CD4-positive, alpha-beta T cell treated with Interferon alpha-2 for 1 hour (primary cell): Measurements from ENCODE around the gene F7.
"Not testable (repeated sequence)": the region's sequence is repeated elsewhere in the genome, so short reads cannot be mapped to it uniquely, and the experiment has no call there.

Experiments
- DNase-seq, 2 donors: peaks; one replicate each; pipeline ENCODE4 v3.0.0-alpha.2; 2020 to 2022

Gene F7

DNA sequence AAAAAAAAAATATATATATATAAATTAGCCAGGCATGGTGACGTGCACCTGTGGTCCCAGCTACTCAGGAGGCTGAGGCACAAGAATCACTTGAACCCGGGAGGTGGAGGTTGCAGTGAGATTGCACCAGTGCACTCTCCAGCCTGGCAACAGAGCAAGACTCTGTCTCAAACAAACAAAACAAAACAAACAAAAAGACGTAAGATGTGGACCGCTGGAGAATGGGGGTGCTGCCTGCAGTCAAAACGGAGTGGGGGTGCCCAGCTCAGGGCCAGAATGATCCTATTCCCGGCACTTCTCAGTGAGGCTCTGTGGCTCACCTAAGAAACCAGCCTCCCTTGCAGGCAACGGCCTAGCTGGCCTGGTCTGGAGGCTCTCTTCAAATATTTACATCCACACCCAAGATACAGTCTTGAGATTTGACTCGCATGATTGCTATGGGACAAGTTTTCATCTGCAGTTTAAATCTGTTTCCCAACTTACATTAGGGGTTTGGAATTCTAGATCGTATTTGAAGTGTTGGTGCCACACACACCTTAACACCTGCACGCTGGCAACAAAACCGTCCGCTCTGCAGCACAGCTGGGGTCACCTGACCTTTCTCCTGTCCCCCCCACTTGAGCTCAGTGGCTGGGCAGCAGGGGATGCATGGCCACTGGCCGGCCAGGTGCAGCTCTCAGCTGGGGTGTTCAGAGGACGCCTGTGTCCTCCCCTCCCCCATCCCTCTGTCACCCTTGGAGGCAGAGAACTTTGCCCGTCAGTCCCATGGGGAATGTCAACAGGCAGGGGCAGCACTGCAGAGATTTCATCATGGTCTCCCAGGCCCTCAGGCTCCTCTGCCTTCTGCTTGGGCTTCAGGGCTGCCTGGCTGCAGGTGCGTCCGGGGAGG, at the start of gene F7:
Gene F7, plus strand, starts transcription at position 760 of the 889 bp plus-strand sequence. Its CDS starts 51 bp downstream, at position 811.
- DNase-seq = no peak

DNA sequence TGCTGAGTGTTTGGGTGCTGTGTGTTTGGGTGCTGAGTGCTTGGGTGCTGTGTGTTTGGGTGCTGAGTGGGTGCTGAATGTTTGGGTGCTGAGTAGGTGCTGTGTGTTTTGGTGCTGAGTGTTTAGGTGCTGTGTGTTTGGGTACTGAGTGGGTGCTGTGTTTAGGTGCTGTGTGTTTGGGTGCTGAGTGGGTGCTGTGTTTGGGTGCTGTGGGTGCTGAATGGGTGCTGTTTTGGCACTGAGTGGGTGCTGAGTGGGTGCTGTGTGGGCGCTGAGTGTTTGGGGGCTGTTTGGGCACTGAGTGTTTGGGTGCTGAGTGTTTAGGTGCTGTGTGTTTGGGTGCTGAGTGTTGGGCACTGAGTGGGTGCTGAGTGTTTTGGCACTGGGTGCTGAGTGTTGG, 48.5 kb upstream of the F7 start:
- no peak for DNase-seq

DNA sequence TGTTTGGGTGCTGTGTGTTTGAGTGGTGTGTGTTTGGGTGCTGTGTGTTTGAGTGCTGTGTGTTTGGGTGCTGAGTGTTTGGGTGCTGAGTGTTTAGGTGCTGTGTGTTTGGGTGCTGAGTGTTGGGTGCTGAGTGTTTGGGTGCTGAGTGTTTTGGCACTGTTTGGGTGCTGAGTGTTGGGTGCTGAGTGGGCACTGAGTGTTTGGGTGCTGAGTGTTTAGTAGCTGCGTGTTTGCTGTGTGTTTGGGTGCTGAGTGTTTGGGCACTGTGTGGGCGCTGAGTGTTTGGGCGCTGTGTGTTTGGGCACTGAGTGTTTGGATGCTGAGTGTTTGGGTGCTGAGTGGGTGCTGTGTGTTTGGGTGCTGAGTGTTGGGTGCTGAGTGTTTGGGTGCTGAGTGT, 48.0 kb upstream of the F7 start:
- not testable (repeated sequence) for DNase-seq

DNA sequence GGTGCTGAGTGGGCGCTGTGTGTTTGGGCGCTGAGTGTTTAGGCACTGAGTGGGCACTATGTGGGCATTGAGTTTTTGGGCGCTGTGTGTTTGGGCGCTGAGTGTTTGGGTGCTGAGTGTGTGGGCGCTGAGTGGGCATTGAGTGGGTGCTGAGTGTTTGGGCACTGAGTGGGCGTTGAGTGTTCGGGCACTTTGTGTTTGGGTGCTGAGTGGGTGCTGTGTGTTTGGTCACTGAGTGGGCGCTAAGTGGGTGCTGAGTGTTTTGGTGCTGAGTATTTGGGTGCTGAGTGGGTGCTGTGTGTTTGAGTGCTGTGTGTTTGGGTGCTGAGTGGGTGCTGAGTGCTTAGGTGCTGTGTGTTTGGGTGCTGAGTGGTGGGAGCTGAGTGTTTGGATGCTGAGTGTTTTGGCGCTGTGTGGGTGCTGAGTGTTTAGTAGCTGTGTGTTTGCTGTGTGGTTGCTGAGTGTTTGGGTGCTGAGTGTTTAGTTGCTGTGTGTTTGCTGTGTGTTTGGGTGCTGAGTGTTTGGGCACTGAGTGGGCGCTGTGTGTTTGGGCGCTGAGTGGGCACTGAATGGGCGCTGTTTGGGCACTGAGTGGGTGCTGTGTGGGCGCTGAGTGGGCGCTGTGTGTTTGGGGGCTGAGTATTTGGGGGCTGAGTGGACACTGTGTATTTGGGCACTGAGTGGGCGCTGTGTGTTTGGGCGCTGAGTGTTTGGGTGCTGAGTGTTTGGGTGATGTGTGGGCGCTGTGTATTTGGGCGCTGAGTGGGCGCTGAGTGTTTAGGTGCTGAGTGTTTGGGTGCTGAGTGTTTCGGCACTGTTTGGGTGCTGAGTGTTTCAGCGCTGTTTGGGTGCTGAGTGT, 47.2 kb upstream of the F7 start:
- DNase-seq = no peak

DNA sequence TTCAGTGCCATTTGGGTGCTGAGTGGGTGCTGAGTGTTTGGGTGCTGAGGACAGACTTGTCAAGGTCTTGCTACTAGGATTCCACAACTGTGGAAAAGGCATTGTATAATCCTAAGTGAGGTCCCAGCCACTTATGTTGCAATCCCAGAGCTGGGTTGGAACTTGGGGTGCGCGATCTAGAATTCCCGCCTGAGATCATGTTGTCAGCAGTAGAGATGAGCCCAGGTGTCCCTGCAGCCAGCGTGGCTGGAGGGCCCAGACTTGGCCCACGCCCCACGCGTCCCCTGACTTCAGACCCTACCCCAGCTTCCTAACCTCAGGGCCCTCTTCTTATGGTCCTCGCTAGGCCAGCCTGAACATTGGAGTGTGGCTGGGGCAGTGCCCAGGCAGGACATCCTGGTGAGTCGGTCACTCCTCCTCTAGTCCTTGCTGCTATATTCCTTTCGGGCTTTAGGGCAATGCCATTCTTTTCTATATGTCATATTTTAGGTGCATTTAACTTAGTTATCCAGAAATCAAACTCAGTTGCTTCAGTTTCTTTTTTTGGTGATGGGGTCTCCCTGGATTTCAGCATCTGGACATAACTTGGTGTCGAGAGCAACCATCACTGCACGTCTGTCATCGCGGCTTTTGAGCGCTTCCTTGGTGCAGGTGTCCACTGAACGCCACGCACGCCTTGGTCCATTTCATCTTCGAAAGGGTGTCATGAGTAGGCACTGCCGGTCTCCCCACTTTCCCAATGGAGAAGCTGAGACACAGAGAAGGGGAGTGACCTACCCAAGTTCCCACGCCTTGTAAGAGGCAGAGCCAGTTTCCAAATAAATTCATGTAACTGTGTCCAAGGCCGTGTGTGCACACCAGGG, 46.4 kb upstream of the F7 start:
- DNase-seq = no peak

DNA sequence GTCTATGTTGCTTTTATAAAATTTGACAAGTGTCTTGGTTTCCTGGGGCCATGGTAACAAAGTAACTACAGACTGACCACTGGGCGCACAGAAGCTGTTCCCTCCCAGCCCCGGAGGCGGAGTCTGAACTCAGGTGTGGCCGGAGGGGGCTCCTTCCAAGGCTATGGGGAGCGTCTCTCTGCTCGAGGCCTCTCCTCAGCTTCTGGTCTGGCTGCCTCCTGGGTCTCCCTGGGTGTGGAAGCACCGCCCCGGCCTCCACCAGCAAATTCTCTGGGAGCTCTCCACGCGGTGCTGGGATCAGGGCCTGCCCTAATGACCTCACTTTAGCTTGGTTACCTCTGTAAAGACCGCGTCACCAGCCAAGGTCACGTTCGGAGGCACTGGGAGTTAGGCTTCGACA, 45.7 kb upstream of the F7 start:
- no peak for DNase-seq

DNA sequence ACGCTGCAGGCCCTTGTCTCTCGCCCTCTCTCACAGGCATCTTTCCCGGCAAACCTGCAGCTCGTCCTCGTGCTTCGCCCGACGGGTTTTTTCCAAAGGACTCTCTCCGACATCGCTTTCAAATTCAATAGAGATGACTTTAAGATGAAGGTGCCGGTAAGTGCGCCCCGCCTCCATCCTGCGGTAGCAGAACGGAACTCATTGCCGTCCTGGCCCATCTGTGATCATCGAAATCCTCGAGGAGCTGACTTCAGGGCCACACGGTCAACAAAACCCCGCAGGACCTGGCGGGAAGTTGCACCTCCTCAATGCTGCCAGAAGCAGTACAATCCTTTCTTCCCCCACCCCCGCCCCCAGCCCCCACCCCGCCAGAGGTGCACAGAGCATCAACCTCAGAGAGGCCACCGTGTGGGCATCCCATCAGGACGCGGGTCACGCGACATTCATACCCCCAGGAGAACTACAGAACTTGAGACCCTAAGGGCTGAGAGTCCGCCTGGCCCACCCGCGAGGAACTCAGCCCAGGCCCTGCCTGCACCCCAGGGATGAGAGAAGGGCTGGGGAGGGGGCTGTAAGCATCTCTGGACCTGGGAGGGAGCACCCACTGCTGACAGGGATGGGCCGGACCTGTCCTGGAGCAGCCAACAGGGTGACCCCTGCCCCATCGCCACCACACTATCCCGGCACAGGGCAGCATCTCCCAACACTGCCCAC, 44.9 kb upstream of the F7 start:
- no peak for DNase-seq

DNA sequence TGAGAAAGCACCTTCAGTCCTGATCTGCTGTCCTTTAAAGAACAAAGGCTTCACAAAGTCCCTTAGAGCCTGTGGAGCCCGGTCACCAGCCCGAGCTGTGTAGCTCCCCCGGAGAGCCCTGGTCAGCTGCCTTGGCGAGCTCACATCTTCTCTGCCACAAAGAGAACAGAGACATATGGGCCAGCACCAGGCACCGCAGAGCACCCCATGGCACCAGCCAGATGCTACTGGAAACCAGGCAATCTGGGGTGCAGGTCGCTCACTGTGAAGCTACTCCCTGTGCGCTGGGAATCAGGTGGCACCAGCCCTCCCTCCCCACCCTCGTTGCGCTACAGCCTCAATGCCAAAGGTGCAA, 44.3 kb upstream of the F7 start:
- no peak for DNase-seq

DNA sequence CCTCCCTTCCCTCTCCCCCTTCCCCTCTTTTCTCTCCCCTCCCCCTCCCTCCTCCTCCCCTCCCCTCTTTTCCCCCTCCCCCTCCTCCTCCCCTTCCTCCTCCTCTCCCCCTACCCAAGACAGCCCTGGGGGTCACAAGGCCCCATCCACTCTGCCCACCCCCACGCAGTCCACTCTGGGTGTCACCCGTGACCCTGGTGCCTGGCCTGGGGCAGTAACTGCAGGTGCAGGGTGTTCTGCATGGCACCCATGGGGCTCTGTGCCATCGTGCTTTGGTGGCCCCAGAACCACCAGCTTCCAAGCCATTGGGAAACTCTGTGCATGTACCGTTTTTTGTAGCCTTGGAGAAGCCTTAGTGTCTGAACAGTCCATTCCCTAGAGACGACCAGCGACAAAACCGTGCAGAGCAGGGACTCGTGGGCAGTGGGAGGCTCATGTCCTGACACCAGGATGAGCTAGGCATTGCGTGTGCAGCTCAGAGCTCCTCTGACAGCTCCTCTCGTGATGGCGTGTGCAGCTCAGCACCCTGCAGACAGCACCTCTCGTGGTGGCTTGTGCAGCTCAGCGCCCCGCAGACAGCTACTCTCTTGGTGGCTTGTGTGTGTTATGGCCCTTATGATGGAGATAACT, 43.7 kb upstream of the F7 start:
- no peak for DNase-seq

DNA sequence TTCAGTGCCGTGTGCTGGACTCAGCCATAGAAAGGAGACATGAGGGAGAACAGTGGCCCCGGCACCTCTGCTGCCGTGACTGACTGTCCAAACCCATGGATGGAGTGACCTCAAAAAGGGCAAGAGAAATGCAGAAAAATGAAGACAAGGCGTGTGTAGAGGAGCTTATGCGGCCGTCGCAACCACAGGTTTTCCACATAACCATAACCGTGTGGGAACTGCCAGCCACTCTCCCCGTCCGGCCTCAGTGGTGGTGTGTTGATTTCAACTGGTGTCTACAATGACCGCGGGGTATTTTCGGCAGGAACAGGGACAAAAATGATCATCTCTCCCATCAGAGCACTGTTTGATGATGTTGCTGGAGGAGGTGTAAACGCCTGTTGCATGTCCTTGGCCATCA, 42.9 kb upstream of the F7 start:
- no peak for DNase-seq

DNA sequence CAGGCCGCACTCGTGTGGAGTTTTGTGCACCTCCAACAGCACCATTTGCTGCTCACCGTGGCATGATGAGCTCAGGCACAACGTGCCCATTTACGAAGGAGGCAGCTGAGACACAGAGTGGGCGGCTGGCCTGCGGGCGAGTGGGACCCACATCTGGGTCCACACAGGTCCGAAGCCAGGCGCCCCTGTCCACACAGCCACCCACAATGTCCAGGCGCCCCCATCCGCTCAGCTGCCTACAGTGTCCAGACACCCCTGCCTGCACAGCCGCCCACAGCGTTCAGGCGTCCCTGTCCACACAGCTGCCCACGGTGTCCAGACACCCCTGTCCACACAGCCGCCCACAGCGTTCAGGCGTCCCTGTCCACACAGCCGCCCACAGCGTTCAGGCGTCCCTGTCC, 42.5 kb upstream of the F7 start:
- no peak for DNase-seq

DNA sequence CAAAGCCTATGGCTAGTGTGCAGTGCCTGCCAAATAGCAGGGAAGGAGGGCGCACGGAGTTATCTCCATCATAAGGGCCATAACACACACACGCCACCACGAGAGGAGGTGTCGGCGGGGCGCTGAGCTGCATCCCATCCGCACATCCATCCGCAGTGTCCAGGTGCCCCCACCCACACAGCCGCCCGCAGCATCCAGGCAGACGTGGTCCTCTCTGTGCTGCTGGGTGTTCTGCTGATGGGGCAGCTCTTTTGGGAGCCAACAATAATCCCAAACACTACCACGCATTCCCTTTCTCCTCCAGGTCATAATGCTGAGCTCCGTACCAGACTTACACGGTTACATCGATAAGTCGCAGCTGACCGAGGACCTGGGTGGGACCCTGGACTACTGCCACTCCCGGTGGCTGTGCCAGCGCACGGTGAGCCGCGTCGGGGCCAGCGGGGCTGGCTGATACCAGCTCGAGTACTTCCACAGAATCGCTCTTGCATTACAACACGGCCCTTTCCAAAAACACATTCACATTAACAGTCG, 41.5 kb upstream of the F7 start:
- DNase-seq = no peak

DNA sequence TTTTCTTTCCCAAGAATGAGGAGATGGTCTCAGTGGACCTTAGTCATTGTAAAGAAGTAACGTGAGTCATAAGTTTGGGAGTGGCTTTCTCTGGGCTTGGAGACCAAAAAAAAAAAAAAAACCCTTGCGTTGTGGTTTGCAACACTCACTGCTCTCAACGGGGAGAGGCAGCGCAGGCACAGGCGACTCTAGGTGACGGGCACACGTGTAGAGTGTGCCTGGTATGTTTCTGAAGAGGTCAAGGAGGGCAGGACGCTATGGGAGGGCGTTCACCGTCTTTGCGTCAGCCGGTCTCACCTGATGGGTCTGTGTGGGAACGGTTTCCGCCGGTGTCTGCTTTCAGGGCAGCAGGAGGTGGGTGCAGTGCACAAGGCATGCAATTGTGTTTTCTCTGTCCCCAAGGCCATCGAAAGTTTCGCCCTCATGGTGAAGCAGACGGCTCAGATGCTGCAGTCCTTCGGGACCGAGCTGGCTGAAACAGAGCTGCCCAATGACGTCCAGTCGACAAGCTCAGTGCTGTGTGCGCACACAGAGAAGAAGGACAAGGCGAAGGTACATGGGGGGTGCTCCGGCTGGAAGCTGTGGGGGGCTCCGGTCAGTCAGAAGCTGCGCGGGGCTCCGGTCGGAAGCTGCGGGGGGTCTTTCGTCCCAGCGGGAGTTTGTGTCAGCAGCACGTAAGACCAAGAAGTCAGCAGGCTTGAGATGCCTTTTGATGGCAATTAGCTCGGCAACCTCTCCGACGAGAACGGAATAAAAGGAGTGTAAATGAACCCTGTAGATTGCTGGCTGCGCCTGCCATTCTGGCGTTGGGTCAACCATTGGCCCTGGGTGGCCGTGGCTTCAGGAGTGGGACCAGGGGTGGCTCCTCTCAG, 40.8 kb upstream of the F7 start:
- no peak for DNase-seq

DNA sequence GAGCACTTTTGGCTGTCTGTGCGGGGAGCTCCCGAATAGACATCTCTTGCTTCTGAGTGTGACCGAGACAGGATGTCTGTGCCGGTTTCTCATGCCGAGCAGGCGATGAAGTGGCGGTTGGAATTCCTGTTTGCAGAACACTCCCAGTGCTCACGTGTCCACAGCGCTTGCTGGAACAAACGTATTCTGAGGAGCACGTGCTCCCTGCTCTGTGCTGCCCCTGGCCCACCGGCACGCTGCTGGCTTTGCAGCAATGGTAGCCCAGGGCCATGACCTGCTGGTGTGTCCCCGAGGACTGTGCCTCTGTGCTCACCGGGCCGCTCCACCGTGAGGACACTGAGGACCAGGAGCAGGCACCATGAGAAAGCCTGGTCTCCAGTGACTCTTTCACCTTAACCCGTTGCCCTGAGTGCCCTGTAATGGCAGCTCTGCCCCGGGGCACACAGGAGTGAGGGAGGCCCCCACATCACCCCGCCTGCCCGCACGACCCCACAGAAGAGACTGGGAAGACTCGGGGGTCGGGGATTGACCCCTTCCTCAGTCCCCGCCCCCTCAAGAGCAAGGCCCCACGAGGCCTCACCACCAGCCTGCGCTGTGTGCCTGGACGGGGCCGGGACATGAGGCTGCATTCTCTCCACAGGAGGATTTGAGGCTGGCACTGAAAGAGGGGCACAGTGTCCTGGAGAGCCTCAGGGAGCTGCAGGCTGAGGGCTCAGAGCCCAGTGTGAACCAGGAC, 40.0 kb upstream of the F7 start:
- no peak for DNase-seq

DNA sequence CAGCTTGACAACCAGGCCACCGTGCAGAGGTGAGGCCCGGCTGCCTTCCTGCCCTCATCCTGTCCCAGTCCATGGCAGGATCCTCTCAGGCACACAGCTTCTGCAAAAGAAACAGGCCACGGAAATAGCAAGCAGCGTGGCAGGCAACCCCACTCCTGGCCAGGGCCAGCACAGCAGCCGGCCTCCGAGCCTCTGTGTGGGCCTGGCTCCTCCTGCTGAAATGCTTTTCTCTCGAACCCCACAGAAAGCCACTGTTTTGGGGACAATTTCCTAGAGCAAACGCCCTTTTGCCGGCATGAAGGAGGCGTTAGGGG, 39.5 kb upstream of the F7 start:
- no peak for DNase-seq

DNA sequence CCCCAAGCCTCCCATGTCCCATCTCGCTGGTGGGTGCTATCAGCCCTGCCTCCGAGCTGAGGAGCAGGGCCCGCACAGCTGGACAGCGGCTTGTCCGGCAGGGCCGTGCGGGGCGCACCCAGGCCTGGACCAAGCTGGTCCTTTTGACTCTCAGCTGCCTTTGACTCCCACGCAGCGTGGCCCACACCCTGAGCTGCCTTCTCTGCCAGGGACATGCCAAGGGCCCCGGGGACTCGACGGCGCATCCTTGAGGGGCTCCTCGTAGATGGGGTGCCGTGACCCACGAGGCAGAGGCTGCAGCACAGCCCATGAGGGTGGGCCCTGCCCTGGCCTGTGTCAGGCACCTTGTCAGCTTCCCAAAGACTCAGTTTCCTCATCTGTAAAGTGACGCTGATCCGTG, 38.8 kb upstream of the F7 start:
- DNase-seq = no peak

DNA sequence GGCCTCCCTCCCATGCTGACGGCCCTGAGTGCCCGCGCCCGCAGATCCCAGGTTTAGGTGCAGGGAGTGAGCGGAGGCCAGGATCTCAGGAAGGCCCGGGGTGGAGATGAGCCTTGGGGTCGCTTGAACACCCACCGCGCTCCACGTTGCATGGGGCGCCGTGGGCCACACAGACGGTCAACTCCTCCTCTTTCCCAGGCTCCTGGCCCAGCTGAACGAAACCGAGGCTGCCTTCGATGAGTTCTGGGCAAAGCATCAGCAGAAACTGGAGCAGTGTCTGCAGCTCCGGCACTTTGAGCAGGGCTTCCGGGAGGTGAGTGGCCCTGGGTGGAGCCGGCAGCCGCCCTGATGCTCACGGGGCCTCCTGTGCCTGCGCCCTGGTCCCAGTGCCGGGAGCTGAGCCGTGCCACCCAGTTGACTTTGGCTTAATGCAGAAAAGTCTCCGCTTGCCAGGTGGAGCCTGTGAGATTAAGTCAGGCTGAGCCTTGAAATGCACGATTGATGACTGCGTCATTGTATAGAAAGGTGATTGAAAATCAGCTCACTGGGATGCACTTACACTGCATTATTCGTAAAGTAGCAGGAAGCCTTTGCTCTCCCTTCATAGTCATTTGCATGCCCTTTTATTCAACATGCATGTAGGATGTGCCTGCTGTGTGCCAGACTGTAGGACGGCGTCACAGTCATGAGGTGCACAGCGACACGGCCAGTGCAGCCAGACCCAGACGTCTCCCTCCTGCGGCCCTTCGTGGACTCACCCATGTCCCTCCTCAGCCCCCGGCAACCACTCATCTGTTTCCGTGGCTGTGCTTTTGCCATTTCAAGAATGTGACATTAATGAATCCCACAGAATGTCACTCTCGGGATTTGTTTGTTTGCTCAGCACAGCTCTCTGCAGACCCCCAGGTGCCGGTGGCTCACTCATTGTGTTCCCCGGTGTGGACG, 35.5 kb upstream of the F7 start:
- no peak for DNase-seq

DNA sequence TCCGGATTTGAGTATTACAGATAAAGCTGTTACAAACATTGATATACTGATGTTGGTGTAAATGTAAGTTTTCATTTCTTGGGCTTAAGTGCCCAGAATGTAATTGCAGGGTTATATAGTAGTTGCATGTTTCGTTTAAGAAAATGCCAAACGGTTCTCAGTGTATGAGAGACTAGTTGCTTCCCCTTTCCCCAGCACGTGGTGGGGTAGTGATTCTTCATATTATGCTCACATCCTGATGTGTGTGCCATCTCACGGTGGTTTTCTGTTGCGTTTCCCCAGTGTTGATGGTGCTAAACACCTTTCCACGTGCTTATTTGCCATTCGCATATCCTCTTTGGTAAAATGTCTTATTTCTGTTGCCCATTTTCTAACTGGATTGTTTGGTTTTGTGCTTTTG, 34.7 kb upstream of the F7 start:
- no peak for DNase-seq

DNA sequence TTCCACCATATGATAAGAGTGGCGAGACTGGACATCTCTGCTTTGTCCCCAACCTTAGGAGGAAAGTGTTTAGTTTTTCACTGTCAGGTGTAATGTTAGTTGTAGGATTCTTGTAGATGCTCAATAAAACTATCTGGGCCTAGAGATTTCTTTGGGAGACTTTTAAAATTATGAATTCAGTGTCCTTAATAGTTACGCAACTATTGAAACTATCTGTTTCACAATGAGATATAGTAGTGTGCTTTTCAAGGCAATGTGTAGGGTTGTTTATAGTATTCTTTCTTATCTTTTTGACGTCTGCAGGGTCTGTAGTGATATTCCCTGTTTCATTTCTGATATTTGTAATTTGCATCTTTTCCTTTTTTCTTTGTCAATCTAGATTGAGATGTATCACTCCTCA, 33.2 kb upstream of the F7 start:
- no peak for DNase-seq
